CD4-positive, alpha-beta T cell treated with Interleukin-17A for 4 hours (primary cell): ENCODE measurements around the gene LRRN2.

Experiments
- DNase-seq: peaks from one replicate; pipeline ENCODE4 v3.0.0-alpha.2; 2020; ENCODE audit warnings: mixed read lengths

Gene LRRN2

DNA sequence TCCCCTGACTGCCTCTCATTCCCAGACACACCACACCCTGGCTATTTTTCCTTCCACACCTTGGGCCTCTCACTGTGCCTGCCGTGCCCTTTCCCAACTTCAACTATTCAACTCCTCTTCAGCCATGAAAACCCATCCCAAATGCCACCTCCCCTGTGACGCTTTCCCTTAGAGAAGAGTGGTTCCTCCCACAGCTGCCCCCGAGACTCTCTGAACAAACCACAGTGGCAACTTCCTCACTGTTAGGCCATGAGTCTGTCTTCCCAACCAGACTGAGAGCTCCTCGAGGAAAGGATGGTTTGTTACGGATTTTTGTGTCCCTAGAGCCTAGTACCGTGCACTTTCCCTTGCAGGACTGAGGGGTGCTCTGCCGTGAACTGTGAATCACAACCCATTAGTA lies 59.2 kb downstream of the LRRN2 start:
- DNase-seq, result no peak

DNA sequence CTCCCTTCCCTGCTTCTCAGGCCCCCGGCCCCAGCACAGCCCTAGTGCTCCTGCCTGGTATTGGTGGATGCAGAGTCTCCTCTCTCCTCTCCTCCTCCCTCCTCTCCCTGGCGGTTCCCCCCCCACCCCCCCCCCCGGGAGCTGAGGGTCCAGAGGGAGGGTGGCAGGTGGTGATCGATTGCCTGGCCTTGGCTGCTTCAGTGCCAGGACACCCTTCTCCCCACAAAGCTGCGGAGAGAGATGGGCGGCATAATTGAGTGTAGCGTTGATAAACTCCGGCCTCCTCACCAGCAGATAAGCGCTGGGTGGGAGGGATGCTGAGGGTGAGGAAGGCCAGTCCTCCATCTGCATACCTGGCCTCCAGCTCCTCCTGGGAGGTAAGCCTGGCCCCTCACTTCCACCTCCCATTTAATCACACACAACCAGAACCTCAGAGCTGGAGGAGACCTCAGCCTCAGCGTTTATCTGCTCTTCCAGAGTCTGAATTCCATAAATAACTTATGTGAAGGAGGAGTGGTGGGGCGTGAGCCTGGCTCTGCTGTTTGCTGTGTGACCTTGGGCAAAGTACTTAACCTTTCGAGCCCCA lies 60.8 kb downstream of the LRRN2 start:
- DNase-seq, result no peak

- peak; percentile 26 for DNase-seq
Observed at GRCh38 chr1:204623894-204624361, 61.6 kb downstream of the LRRN2 start.

DNA sequence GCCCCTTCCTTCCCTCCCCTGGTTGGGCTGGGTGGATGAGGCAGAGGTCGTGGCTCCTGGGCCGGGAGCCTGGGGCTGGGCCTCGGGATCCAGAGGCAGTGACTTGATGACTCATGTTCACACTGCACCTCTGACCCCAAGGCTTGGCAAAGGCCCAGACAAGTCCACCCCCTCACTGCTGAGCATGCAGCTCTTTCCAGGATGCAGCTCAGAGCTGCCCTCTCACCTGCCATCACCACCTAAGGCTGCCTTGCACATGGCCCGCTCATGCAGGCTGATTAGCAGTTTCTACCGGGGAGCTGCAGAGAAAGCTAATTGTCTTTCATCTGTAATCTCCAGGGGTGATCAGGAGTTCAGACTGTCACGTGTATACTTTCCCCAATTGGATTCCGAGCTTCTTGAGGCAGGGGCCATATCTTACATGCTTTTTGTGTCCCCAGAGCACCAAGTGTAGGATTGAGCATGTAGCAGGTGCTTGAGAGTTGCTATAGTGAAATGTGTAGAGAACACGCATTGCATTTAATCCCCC lies 62.1 kb downstream of the LRRN2 start:
- DNase-seq, result no peak

DNA sequence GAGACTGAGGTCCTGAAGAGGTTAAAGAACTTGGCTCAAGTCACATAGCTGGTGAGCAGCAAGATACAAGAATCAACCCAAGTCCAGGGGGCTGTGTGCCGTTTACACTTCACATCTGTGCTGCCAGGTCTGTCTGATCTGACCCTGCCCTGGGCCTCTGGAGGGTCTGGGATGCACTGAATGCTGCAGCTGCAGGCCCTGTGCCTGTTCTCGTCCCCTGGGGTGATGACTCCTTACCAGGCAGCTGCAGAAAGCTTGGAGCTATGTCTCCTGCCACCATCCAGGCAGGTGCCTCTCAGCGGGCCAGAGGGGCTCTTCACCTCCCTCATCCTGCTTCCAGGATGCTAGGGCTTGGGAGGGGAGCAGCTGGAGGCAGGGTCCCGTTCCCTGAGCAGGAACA lies 63.5 kb downstream of the LRRN2 start:
- DNase-seq, result no peak

- DNase-seq, result no peak
Observed at GRCh38 chr1:204621396-204621795, 64.1 kb downstream of the LRRN2 start.

GRCh38 chr1:204619721-204620120 lies 65.8 kb downstream of the LRRN2 start:
- no peak for DNase-seq

DNA sequence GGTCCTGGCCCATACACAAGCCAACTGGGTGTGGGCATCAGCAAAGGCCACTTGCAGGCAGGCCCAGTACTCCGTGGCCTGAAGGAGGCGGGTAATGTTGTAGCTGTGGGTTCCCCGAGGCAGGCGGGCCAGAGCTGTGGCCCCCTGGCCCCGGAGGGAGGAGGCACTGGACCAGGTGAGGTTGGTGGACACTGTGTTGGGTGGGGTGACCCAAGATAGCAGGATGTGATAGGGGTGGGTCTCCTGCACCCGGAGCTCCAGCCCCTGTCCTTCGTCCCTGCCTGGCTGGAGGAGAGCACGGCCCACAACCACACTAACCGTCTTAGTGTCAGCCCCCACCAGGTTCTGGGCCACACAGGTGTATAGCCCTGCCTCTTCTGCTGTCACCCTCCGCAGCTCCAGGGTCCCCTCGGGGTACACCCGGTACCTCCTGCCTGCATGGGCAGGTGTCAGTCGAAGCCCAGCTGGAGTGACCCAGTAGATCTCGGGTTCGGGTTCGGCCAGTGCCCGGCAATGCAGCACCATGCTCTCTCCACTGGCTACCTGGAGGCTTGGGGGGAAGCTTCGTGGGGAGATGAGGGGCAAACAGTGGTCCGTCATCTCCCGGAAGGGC lies 67.3 kb downstream of the LRRN2 start:
- DNase-seq, result no peak

GRCh38 chr1:204617256-204618147 lies 68.0 kb downstream of the LRRN2 start:
- DNase-seq, result no peak

GRCh38 chr1:204616641-204617040 lies 68.9 kb downstream of the LRRN2 start:
- no peak for DNase-seq

- DNase-seq, result no peak
Observed at GRCh38 chr1:204615881-204616280, 69.7 kb downstream of the LRRN2 start.

DNA sequence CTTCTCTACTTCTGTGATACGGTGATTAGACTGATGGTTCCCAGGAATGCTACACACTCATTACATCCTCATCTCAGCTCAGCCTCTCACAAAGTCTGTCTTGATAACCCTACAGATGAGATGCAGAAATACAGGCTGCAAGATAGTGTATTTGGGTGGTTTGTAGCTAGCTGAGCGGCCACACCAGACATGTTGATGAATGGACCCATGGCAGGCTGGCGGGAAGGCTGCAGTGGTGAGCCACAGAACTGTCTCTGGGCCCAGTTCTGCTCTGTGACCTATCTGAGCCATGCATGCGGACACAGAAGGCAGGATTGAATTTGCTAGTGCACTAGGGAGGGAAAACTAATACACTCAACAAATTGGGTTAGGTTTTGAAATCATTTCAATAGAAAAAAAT lies 71.9 kb downstream of the LRRN2 start:
- DNase-seq, result no peak

- no peak for DNase-seq
Observed at GRCh38 chr1:204612326-204612725, 73.2 kb downstream of the LRRN2 start.

GRCh38 chr1:204611036-204611435 lies 74.5 kb downstream of the LRRN2 start:
- no peak for DNase-seq

- DNase-seq, result no peak
Observed at GRCh38 chr1:204607910-204608309, 77.6 kb downstream of the LRRN2 start.

DNA sequence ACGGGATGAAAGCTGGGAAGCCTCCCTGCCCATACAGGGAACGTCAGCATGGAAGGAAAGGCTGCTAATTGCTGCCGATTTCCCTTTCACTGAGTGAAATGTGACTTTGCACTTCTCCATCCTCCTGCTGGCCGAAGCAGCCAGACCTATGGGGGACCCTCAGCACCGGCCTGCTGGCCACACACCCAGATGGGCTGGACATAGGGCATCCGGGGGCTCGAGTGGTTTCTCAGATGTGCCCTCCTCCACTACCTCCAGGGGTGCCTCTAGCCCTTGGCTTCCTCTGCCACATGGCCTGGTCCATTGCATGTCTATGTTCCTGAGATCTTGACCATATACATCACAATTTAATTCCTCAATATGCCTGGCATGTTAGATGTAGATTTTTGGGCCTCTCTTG lies 79.7 kb downstream of the LRRN2 start:
- DNase-seq, result no peak

- DNase-seq, result no peak
Observed at GRCh38 chr1:204602871-204603542, 82.5 kb downstream of the LRRN2 start.

GRCh38 chr1:204602111-204602579 lies 83.4 kb downstream of the LRRN2 start:
- no peak for DNase-seq

DNA sequence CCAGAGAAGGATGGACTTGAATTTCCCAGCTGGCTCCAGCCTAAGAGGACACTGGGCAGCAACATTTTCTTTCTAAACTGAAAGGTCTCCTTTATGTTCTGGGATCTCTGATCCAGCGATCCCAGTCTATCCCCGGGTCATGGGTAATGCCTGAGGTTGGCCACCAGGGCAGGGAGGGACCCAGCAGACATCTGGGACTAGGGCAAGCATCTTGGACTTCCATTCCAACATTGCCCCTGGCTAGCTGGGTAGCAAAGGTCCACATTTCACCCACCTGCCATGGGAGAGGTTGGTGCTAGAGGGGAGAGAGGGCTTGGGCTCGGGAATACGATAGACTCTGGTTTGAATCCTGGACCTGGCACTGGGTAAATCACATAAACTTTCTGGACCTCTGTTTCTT lies 84.6 kb downstream of the LRRN2 start:
- DNase-seq, result no peak

DNA sequence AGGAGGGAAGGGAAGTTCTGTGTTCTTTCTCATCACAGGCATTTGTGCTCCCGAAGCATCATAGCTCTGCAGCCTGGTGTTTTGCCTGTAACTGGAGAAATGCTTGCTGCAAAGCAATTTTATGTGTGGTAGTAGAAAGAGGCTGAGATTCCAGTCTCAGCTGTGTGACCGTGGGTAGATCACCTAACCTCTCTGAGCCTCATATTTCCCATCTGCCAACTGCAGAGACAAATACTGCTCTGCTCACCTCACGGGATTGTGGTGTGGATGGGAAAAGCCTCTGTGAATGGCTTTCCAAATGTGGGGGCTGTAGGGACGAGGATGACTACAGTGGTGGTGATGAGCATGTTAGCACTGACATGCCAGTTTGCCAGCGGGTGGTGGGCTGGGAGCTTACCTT lies 85.3 kb downstream of the LRRN2 start:
- DNase-seq, result no peak

GRCh38 chr1:204599596-204599995 lies 85.9 kb downstream of the LRRN2 start:
- no peak for DNase-seq

DNA sequence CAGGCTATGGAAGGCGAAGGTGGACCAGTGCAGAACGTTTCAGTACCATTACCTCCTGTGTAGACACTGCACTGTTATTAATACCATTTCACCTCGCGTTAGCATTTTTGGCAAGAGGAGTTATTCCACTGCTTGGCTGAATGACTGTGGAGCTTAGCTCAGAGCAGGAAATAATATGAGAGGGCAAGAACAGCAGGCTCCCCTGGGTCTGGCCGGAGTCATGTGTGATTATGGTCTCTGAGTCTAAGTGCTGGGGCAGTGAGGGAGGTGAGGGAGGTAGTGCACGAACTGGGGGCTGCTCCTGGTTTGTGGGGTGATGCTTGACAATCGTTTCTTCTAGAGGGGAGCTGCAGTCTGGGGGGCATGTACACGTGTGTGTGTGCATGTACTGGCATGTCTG lies 86.4 kb downstream of the LRRN2 start:
- no peak for DNase-seq
